ENCODE data around the gene PLEK. TPM values are rescaled to one million over a fixed set of nuclear protein-coding genes. Genes with fewer than 3 reads are reported as not detected.
A peak's percentile ranks its signal among the peaks of the same experiment; 100 is the strongest.

The PLEK gene
- total and polyA plus RNA-seq, 10 of the 15 experiments (the other 5 are each of a cell fraction or from before 2014, with no cell fraction given): 229 to 804 (median 362) TPM

DNA sequence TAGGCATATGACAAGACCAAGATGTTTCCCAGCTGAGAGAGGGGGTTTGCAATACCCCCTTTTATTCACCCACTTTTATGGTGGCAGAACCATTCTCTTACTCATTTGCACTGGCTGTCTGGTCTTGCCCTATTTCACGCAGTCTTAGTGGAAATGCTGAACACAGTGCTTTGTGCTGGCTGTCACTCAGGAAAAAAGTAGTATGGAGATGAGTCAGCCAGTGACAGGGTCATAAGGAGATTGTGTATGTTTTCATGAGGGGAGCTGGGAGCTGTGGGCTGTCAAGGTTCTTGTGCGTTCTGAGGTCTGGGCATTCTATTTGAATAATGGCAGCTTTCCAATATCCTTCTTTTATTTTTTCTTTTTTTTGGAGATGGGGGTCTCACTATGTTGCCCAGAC is 34.4 kb upstream of the PLEK start:
- no peak overlapping the region for H3K4me2 ChIP-seq (ENCODE audit: control insufficient read depth, insufficient read depth)
- RAD21 ChIA-PET (ENCODE audit: unreplicated experiment): no interaction called here
- no peaks in the 10 kb centered on the region for H4K20me1 ChIP-seq (ENCODE audit: control insufficient read depth, insufficient read depth)
- H3K9ac ChIP-seq (ENCODE audit: control insufficient read depth, insufficient read depth, low read length): no peak overlapping the region
- 33% methylated on average over 2 of the region's 2 CpGs for WGBS (ENCODE audit: insufficient coverage, insufficient replicate concordance, low lambda C conversion rate, missing lambda C conversion rate)
- H3K27ac ChIP-seq (ENCODE audit: control insufficient read depth, insufficient read depth): no peak overlapping the region
- POLR2A ChIA-PET: no interaction called here
- FAIRE-seq: no peak
- H3K9me3 ChIP-seq (replicated peaks; ENCODE audit: control insufficient read depth, insufficient read depth, low read length): no peaks in the 10 kb centered on the region
- H3K36me3 ChIP-seq (ENCODE audit: control insufficient read depth in 2 of 2, insufficient read depth in 2 of 2, low read length in 1 of 2): no peaks in the 10 kb centered on the region
- no peaks in the 10 kb centered on the region for H3K27me3 ChIP-seq (replicated peaks in 1 of 2; ENCODE audit: control insufficient read depth in 2 of 2, insufficient read depth in 2 of 2, low read length in 1 of 2)
- H3K79me2 ChIP-seq (ENCODE audit: control insufficient read depth, insufficient read depth, low read length): no peaks in the 10 kb centered on the region
- H2AFZ ChIP-seq (ENCODE audit: control insufficient read depth, low read depth, low read length): no peak overlapping the region
- DNase-seq (ENCODE audit: low read depth, low spot score): no peak
- intact Hi-C loops (cut with micrococcal nuclease; ENCODE audit: unreplicated experiment) (no loop called here), in situ Hi-C loops (cut with MboI) (no loop called here)
- TF ChIP-seq ETV6 (conservative IDR thresholded peaks at IDR 0.05 in 1 of 2, IDR thresholded peaks at IDR 0.05 in 1 of 2; ENCODE audit: borderline replicate concordance in 1 of 2, low read depth in 1 of 2) (no peak), SREBF2 (IDR thresholded peaks at IDR 0.05; ENCODE audit: low read length) (no peak)
- TF ChIP-seq, protein P1, sequence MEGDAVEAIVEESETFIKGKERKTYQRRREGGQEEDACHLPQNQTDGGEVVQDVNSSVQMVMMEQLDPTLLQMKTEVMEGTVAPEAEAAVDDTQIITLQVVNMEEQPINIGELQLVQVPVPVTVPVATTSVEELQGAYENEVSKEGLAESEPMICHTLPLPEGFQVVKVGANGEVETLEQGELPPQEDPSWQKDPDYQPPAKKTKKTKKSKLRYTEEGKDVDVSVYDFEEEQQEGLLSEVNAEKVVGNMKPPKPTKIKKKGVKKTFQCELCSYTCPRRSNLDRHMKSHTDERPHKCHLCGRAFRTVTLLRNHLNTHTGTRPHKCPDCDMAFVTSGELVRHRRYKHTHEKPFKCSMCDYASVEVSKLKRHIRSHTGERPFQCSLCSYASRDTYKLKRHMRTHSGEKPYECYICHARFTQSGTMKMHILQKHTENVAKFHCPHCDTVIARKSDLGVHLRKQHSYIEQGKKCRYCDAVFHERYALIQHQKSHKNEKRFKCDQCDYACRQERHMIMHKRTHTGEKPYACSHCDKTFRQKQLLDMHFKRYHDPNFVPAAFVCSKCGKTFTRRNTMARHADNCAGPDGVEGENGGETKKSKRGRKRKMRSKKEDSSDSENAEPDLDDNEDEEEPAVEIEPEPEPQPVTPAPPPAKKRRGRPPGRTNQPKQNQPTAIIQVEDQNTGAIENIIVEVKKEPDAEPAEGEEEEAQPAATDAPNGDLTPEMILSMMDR (IDR thresholded peaks at IDR 0.05 in 2 of 3, conservative IDR thresholded peaks at IDR 0.05 in 1 of 3; ENCODE audit: control insufficient read depth in 2 of 3, extremely low read depth in 1 of 3, insufficient read depth in 1 of 3, low read depth in 3 of 3, low read length in 3 of 3): no peak
- TF ChIP-seq, protein P2, sequence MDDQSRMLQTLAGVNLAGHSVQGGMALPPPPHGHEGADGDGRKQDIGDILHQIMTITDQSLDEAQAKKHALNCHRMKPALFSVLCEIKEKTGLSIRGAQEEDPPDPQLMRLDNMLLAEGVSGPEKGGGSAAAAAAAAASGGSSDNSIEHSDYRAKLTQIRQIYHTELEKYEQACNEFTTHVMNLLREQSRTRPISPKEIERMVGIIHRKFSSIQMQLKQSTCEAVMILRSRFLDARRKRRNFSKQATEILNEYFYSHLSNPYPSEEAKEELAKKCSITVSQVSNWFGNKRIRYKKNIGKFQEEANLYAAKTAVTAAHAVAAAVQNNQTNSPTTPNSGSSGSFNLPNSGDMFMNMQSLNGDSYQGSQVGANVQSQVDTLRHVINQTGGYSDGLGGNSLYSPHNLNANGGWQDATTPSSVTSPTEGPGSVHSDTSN (IDR thresholded peaks at IDR 0.05; ENCODE audit: insufficient replicate concordance, low read depth, low read length): peak; percentile 57
- TF ChIP-seq, protein P3, sequence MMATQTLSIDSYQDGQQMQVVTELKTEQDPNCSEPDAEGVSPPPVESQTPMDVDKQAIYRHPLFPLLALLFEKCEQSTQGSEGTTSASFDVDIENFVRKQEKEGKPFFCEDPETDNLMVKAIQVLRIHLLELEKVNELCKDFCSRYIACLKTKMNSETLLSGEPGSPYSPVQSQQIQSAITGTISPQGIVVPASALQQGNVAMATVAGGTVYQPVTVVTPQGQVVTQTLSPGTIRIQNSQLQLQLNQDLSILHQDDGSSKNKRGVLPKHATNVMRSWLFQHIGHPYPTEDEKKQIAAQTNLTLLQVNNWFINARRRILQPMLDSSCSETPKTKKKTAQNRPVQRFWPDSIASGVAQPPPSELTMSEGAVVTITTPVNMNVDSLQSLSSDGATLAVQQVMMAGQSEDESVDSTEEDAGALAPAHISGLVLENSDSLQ (IDR thresholded peaks at IDR 0.05): peak; percentile 89
- TF ChIP-seq, protein P4, sequence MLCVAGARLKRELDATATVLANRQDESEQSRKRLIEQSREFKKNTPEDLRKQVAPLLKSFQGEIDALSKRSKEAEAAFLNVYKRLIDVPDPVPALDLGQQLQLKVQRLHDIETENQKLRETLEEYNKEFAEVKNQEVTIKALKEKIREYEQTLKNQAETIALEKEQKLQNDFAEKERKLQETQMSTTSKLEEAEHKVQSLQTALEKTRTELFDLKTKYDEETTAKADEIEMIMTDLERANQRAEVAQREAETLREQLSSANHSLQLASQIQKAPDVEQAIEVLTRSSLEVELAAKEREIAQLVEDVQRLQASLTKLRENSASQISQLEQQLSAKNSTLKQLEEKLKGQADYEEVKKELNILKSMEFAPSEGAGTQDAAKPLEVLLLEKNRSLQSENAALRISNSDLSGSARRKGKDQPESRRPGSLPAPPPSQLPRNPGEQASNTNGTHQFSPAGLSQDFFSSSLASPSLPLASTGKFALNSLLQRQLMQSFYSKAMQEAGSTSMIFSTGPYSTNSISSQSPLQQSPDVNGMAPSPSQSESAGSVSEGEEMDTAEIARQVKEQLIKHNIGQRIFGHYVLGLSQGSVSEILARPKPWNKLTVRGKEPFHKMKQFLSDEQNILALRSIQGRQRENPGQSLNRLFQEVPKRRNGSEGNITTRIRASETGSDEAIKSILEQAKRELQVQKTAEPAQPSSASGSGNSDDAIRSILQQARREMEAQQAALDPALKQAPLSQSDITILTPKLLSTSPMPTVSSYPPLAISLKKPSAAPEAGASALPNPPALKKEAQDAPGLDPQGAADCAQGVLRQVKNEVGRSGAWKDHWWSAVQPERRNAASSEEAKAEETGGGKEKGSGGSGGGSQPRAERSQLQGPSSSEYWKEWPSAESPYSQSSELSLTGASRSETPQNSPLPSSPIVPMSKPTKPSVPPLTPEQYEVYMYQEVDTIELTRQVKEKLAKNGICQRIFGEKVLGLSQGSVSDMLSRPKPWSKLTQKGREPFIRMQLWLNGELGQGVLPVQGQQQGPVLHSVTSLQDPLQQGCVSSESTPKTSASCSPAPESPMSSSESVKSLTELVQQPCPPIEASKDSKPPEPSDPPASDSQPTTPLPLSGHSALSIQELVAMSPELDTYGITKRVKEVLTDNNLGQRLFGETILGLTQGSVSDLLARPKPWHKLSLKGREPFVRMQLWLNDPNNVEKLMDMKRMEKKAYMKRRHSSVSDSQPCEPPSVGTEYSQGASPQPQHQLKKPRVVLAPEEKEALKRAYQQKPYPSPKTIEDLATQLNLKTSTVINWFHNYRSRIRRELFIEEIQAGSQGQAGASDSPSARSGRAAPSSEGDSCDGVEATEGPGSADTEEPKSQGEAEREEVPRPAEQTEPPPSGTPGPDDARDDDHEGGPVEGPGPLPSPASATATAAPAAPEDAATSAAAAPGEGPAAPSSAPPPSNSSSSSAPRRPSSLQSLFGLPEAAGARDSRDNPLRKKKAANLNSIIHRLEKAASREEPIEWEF (IDR thresholded peaks at IDR 0.05; ENCODE audit: insufficient replicate concordance, low read depth, low read length): no peak
- SMC1A ChIA-PET (ENCODE audit: uncharacterized antibody, unreplicated experiment): interaction anchor here (0.7 to 2.0 kb wide), 5 partner anchors 20 to 208 kb away, joined by 3 to 7 read pairs (median 3); no protein-coding TSS in a partner anchor
- peak; percentile 68 for ATAC-seq
- CTCF ChIA-PET: interaction anchor here (0.9 to 1.4 kb wide), 2 partner anchors 11 to 17 kb away, joined by 3 to 4 read pairs; partner anchors contain the start of gene CNRIP1
- H3K4me3 ChIP-seq: no peak overlapping the region
- no TSS peak for BruUV-seq (replicated peaks)
- no peaks in the 10 kb centered on the region for H3K4me1 ChIP-seq (ENCODE audit: control insufficient read depth, insufficient read depth, low read length)

Data from GM12878 (cell line).